ENCODE data around the gene DCLRE1B. TPM values are rescaled to one million over a fixed set of nuclear protein-coding genes. Genes with fewer than 3 reads are reported as not detected.
A peak's percentile ranks its signal among the peaks of the same experiment; 100 is the strongest.

DCLRE1B gene
- total RNA-seq, 3 donors from 2014 or later (not counting 1 experiment from before 2014, with no cell fraction given): 5.5 to 6.8 (median 5.9) TPM

DNA sequence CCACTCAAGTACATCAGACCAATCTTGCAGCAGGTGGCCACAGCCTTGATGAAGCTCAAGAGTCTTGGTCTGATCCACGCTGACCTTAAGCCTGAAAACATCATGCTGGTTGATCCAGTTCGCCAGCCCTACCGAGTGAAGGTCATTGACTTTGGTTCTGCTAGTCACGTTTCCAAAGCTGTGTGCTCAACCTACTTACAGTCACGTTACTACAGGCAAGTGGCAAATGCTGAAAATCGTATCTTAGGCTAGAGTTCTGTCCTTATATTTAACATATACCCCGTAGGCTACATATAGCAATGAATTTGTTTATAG is 36.1 kb downstream of the DCLRE1B start:
- no peak for ATAC-seq
- Mint-ChIP-seq H3K27ac (peak overlapping the region; percentile 91 to 99), H3K9me3 (no peaks in the 10 kb centered on the region), H3K36me3 (peaks cover 20% of the 10 kb centered on the region), H3K27me3 (ENCODE audit: low read depth in 2 of 2) (no peaks in the 10 kb centered on the region), H3K4me1 (peaks cover 63 to 76% of the 10 kb centered on the region in 2 donors), H3K4me3 (peak overlapping the region; percentile 77)
- peak in 1 of 2 donors; percentile 27 for DNase-seq
- H3K4me1 ChIP-seq (ENCODE audit: control insufficient read depth, insufficient read depth, low read length): peaks cover 46% of the 10 kb centered on the region
- no peak overlapping the region for H3K4me3 ChIP-seq (ENCODE audit: low read length)
- H3K27me3 ChIP-seq (ENCODE audit: control insufficient read depth, insufficient read depth, low read length): no peaks in the 10 kb centered on the region
- WGBS (ENCODE audit: insufficient coverage): 83% methylated on average over 6 of the region's 7 CpGs
- H3K9me3 ChIP-seq (ENCODE audit: control insufficient read depth, insufficient read depth, low read length): no peaks in the 10 kb centered on the region
- intact Hi-C loops (cut with micrococcal nuclease): no loop called here
- H3K36me3 ChIP-seq (ENCODE audit: control insufficient read depth, insufficient read depth, low read length): peaks cover 36% of the 10 kb centered on the region
- TF ChIP-seq, protein P1, sequence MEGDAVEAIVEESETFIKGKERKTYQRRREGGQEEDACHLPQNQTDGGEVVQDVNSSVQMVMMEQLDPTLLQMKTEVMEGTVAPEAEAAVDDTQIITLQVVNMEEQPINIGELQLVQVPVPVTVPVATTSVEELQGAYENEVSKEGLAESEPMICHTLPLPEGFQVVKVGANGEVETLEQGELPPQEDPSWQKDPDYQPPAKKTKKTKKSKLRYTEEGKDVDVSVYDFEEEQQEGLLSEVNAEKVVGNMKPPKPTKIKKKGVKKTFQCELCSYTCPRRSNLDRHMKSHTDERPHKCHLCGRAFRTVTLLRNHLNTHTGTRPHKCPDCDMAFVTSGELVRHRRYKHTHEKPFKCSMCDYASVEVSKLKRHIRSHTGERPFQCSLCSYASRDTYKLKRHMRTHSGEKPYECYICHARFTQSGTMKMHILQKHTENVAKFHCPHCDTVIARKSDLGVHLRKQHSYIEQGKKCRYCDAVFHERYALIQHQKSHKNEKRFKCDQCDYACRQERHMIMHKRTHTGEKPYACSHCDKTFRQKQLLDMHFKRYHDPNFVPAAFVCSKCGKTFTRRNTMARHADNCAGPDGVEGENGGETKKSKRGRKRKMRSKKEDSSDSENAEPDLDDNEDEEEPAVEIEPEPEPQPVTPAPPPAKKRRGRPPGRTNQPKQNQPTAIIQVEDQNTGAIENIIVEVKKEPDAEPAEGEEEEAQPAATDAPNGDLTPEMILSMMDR (IDR thresholded peaks at IDR 0.05): no peak
- H3K27ac ChIP-seq (ENCODE audit: low read length): peak overlapping the region; percentile 67

DNA sequence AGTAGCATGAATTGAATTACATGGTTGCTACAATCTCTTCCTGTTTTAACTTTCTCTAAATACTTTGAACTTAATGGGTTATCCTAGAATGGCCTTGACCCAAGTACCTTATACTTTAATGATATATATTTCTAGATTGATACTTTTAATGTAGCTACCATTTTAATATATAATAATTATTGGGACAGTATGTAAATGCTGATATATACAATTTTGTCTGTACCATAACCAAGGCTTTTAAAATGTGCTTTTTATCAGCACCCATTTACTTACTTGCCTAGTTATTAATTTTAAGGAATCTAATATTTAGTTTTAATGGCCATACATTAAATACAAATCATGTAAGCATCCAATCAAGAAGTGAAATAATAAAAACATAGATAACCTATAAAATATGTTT is 37.4 kb downstream of the DCLRE1B start:
- DNase-seq: no peak
- H3K4me3 ChIP-seq (ENCODE audit: low read length): no peak overlapping the region
- no peak overlapping the region for H3K27ac ChIP-seq (ENCODE audit: low read length)
- no peak for ATAC-seq
- peaks cover 36% of the 10 kb centered on the region for H3K36me3 ChIP-seq (ENCODE audit: control insufficient read depth, insufficient read depth, low read length)
- Mint-ChIP-seq H3K4me1 (peaks cover 71 to 78% of the 10 kb centered on the region in 2 donors), H3K27me3 (ENCODE audit: low read depth in 2 of 2) (no peaks in the 10 kb centered on the region), H3K27ac (peak overlapping the region in 1 of 2 donors; percentile 65), H3K9me3 (no peaks in the 10 kb centered on the region), H3K4me3 (peak overlapping the region; percentile 35), H3K36me3 (peaks cover 20% of the 10 kb centered on the region)
- intact Hi-C loops (cut with micrococcal nuclease): no loop called here
- H3K27me3 ChIP-seq (ENCODE audit: control insufficient read depth, insufficient read depth, low read length): no peaks in the 10 kb centered on the region
- TF ChIP-seq, protein P1 (IDR thresholded peaks at IDR 0.05): no peak
- peaks cover 42% of the 10 kb centered on the region for H3K4me1 ChIP-seq (ENCODE audit: control insufficient read depth, insufficient read depth, low read length)
- no peaks in the 10 kb centered on the region for H3K9me3 ChIP-seq (ENCODE audit: control insufficient read depth, insufficient read depth, low read length)

DNA sequence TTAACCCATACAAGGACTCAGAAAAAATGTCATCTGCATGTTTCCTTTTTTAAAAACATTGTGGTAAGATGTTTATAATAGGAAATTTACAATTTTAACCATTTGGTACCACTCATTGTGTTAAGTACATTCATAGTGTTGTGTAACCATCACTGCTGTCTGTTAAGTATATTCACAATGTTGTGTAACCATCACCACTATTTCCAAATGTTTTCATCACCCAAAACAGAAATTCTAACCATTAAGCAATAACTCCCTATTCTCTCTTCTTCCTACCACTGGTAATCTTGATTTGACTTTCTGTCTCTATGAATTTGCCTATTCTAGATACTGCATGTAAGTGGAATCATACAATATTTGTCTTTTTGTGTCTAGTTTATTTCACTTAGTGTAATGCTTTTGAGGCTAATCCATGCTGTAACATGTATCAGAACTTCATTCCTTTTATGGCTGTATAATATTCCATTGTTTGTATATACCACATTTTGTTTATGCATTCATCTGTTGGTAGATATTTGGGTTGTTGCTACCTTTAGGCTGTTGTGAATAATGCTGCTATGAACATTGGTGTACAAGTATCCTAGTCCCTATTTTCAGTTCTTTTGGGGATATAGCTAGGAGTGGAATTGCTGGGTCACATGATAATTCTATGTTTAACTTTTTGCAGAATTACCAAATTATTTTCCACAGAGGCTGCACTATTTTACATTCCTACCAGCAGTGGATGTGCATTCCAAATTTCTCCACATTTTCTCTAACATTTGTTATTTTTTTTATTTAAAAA is 38.1 kb downstream of the DCLRE1B start:
- DNase-seq: no peak
- Mint-ChIP-seq H3K36me3 (peaks cover 20% of the 10 kb centered on the region), H3K4me1 (peaks cover 71 to 78% of the 10 kb centered on the region in 2 donors), H3K27ac (peak overlapping the region in 1 of 2 donors; percentile 55), H3K9me3 (no peaks in the 10 kb centered on the region), H3K4me3 (peak overlapping the region; percentile 50), H3K27me3 (ENCODE audit: low read depth in 2 of 2) (no peaks in the 10 kb centered on the region)
- H3K36me3 ChIP-seq (ENCODE audit: control insufficient read depth, insufficient read depth, low read length): peaks cover 36% of the 10 kb centered on the region
- TF ChIP-seq, protein P1 (IDR thresholded peaks at IDR 0.05): no peak
- no peak for ATAC-seq
- intact Hi-C loops (cut with micrococcal nuclease): no loop called here
- H3K4me3 ChIP-seq (ENCODE audit: low read length): no peak overlapping the region
- peaks cover 37% of the 10 kb centered on the region for H3K4me1 ChIP-seq (ENCODE audit: control insufficient read depth, insufficient read depth, low read length)
- H3K9me3 ChIP-seq (ENCODE audit: control insufficient read depth, insufficient read depth, low read length): no peaks in the 10 kb centered on the region
- no peak overlapping the region for H3K27ac ChIP-seq (ENCODE audit: low read length)
- H3K27me3 ChIP-seq (ENCODE audit: control insufficient read depth, insufficient read depth, low read length): no peaks in the 10 kb centered on the region

DNA sequence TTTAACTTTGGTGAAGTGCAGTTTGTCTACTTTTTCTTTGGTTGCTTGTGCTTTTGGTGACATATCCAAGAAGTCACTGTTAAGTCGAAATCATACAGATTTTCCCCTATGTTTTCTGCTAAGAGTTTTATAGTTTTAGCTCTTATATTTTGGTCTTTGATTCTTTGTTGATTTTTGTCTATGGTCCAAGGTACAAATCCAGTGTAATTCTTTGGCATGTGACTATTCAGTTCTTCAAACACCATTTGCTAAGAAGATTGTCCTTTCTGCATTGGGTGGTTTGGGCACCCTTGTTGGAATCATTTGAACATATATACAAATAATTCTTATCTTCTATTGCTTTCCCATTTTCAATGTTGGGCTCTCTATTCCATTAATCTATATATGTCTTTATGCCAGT is 40.2 kb downstream of the DCLRE1B start:
- Mint-ChIP-seq H3K27me3 (ENCODE audit: low read depth in 2 of 2) (no peaks in the 10 kb centered on the region), H3K4me3 (peak overlapping the region; percentile 1), H3K36me3 (peaks cover 20% of the 10 kb centered on the region), H3K4me1 (peaks cover 68 to 69% of the 10 kb centered on the region in 2 donors), H3K9me3 (no peaks in the 10 kb centered on the region), H3K27ac (peak overlapping the region; percentile 82 to 85)
- Histone ChIP-seq H3K27me3 (ENCODE audit: control insufficient read depth, insufficient read depth, low read length) (no peaks in the 10 kb centered on the region), H3K4me3 (ENCODE audit: low read length) (no peak overlapping the region), H3K4me1 (ENCODE audit: control insufficient read depth, insufficient read depth, low read length) (peaks cover 29% of the 10 kb centered on the region), H3K36me3 (ENCODE audit: control insufficient read depth, insufficient read depth, low read length) (peaks cover 38% of the 10 kb centered on the region), H3K27ac (ENCODE audit: low read length) (no peak overlapping the region), H3K9me3 (ENCODE audit: control insufficient read depth, insufficient read depth, low read length) (no peaks in the 10 kb centered on the region)
- 100% methylated on average over 1 of the region's 1 CpG for WGBS (ENCODE audit: insufficient coverage)
- intact Hi-C loops (cut with micrococcal nuclease): no loop called here
- TF ChIP-seq, protein P1 (IDR thresholded peaks at IDR 0.05): no peak
- DNase-seq: no peak
- ATAC-seq: no peak
